ENCODE data around the gene USP7.
"Not testable (repeated sequence)": the region's sequence is repeated elsewhere in the genome, so short reads cannot be mapped to it uniquely, and the experiment has no call there.

The USP7 gene

DNA sequence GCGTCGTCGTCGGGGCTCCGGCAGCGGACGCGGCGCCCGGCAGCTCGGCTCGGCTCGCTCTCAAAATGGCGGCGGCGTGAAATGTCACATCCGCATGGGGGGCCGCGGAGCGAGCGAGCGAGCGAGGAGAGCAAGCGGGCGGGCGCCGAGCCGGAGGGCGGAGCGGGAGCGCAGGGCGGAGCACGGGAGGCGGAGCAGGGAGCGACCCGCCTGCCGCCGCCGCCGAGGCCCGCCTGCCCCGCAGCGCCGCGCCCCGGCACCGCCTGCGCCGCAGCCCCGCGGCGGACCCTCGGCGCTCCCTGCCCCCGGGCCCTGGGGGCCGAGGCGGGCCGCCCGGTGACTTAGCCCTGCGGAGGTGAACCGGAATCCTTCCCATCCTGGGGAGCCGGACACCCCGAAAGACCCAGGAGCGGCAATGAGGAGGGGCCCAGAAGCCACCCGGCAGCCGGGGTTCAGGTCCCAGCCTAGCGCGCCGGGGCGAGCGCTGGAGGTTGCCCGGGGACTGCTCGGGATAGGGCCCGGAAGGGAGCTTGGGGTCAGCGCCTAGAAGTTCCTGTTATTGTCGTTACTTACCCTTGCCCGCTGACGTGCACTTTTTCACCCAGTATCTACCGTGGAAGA, at the start of gene USP7:
Gene USP7 (minus strand): TSS at position 86 of the 621 bp plus-strand sequence. CDS start 621 bp downstream, outside the sequence.
- DNase-seq (ENCODE audit: low spot score) = peak; percentile 93

DNA sequence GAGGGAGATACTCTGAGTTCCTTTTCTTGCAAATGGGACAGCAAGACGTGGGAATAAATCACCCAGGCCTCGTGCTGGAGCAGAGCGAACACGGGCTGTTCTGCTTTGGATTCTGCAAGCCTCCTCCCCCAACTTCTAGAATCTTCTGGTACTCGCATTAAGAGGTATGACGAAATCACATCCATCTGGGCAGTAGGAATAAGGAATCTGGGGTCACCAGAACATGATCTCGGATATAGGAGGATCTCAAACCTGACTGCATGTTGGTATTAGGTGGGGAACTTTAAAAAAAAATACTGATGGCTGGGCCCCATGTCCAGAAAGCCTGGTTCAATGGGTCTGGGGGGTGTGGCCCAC, 49.8 kb upstream of the USP7 start:
- no peak for DNase-seq (ENCODE audit: low spot score)

DNA sequence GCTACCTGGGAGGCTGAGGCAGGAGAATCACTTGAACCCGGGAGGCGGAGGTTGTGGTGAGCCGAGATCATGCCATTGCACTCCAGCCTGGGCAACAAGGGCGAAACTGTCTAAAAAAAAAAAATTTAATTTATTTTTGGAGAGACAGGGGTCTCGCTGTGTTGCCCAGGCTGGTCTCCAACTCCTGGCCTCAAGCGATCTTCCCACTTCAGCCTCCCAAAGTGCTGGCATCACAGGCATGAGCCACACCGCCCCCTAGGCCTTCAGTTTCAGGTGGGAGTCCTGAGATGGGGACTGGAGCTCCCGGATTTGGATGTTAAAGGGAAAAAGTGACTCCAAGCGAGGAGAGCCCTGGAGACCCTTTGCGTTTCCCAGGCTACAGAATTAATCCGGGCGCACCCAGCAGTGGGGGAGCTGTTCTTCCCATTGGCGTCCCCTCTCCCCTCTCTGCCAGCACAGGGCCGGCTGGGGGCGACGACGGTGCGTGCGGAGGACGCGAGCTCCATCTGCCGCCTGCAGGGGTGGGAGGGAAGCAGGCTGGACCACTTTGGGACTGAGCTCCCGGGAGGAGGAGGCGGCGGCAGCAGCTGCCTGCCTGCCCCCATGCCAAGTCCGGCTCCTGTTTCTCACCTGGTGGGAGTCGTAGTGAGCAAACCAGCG, 49.3 kb upstream of the USP7 start:
- no peak for DNase-seq (ENCODE audit: low spot score)

DNA sequence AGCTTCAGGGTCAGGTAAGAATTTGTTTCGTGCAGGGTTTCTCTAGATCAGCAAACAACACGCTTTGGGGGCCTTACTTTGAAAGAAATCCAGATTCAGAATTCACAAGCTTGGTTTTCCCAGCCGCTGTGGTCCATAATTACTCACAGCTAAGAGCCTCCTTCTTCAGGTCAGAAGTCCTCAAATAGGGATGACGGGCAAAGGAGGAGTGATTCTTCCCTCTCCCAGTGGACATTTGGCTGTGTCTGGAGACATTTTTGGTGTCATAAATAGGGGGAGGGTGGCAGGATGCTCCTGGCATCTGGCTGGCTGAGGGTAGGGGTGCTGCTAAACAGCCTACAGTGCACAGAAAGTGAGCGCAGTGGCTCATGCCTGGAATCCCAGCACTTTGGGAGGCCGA, 48.6 kb upstream of the USP7 start:
- no peak for DNase-seq (ENCODE audit: low spot score)

DNA sequence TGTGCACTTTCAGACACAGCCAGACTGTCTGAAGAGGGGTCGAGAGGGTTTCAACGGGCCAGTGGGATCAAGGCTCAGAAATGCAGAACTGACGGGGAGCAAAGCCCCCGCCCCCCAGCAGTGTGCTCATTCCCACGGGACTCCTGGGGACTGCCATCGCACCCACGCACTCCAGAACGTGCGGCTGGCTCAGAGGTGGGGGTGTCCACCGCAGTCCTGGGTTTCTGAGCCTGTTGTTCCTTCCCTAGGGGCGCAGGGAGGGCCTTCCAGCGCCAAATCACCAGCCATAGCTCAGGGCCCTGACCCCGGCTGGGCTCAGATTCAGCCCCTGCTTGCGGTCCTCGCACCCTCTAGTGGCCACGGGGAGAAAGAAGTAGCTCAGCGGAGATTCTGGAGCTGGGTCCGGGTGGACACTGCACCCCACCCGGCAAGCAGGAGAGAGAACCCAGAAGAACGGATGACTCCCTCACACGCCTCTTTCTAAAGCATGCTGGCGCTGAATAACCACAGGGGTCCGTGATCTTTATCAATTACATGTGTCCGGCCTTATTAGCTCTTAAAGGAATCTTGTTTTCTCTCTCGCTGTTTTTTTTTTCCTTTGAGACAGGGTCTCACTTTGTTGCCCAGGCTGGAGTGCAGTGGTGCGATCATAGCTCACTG, 45.0 kb upstream of the USP7 start:
- DNase-seq (ENCODE audit: low spot score) = peak; percentile 86

DNA sequence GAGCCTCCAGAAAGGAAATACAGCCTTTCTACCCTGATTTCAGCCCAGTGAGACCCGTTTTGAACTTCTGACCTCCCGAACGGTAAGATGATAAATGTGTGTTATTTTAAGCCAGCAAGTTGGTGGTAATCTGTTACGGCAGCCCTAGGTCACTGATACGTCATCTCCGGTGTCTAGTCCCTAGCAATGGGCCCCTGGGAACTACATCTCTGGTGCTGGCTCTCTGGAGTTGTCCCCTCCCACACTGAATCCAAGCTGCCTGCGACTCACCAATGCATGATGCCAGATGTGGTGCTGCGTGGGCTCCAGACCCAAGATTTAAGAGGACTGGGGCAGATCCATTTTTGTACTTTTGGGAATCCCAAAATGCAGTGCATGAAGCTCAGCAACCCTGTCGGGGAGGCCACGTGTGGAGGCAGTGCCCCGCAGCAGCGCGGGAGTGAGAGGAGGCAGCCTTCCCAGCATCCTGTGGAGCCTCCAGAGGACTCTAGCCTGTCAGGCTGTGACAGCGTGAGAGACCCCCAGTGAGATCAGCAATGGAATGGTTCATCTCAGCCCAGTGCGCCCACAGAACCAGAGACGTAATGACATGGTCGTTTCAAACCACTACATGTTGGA, 43.6 kb upstream of the USP7 start:
- no peak for DNase-seq (ENCODE audit: low spot score)

DNA sequence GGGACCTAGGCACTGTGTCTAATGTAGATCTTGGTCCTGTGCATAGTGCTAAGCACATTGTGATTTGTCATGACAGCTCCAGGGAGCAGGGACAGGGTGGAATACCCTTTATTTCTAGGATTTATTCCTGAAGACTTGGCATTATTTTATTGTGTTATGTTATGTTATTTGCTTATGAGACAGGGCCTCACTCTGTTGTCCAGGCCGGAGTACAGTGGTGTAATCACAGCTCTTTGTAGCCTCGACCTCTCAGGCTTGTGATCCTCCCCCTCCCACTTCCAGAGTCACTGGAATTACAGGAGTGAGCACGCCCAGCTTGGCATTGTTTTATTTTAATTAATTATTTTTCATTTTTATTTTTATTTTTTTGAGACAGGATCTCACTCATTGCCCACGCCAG, 40.5 kb upstream of the USP7 start:
- DNase-seq (ENCODE audit: low spot score) = no peak

DNA sequence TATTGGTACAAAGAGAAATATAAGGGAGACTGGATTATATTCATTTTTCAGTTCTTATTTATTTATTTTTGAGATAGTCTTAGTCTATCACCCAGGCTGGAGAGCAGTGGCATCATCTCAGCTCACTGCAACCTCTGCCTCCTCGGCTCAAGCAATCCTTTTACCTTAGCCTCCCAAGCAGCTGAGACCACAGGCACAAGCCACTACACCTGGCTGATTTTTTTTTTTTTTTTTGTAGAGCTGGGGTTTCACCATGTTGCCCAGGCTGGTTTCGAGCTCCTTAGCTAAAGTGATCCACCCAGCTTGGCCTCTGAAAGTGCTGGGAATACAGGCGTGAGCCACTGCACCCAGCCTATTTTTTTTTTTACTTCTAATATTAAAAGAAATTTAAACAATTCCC, 40.1 kb upstream of the USP7 start:
- no peak for DNase-seq (ENCODE audit: low spot score)

DNA sequence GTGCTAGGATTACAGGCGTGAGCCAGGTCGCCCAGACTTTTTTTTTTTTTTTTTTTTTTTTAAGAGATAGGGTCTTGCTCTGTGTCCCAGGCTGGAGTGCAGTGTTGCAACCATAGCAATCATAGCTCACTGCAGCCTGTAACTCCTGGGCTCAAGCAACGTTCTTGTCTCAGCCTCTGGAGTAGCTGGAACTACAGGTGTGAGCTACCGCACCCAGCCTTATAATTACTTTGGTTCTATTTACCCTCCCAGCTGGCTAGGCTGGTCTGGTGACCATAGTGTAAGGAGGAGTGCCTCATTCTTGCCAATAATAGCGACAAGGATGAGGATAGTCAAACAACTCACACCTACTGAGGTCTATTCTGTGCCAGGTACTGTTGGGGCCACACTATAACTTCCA, 39.6 kb upstream of the USP7 start:
- DNase-seq (ENCODE audit: low spot score) = no peak

DNA sequence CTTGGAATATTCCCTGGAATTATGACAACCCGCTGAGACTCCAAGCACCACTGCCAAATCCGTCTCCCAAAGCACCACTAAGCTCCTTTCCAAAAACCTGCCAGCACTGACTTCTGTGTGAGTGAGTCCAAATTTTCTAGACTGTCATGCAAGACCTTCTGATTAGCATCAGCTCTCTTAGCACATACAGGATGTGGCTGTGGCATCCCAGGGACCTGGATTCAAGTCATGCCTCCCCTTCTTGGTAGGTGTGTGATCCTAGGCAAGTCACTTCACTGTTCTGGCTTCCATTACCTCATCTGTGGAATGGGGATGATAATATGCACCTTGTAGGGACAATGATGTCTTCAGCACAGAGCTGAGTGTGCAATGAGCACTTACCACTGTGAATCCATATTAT, 38.3 kb upstream of the USP7 start:
- DNase-seq (ENCODE audit: low spot score) = no peak

DNA sequence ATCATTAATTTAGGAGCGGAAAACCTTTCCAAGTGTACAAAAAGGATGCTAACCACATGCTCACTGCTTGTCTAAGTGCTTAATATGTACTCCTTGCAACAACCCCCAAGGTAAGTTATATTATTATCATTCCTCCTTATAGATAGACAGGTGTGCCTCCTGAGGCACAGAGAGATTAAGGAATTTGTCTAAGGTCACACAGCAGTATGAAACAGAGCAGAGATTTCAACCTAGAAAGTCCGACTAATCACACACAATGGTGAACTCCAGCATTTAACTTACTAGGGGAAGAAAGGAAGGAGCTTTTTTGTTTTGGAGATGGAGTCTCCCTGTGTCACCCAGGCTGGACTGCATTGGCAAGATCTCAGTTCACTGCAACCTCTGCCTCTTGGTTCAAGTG, 37.0 kb upstream of the USP7 start:
- no peak for DNase-seq (ENCODE audit: low spot score)

DNA sequence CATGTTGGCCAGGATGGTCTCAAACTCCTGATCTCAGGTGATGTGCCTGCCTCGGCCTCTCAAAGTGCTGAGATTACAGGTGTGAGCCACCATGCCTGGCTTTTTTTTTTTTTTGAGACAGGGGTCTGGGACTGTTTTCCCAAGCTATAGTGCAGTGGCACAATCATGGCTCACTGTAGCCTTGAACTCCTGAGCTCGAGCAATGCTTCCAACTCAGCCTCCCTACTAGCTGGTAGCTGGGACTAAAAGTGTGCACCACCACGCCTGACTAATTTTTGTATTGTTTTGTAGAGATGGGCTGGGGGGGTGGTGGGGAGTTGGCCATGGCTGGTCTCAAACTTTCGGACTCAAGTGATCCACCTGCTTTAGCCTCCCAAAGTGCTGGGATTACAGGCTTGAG, 36.1 kb upstream of the USP7 start:
- no peak for DNase-seq (ENCODE audit: low spot score)

DNA sequence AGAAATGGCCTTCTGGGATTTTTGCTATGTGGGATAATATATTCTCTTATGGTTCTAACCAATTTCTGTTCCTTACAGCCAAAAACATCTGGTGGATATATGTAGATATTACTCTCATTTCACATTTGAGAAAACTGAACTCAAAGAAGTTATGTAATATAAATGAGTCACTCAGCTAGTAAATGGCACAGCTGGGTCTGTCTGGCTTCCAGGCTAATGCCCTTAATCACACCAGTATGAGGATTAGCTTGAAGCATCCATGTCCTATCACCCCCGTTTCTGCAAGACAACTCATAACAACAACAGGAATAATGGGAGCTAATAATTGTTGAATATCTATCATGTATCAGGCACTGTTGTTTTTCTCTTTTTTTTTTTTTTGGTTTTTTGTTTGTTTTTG, 34.4 kb upstream of the USP7 start:
- no peak for DNase-seq (ENCODE audit: low spot score)

DNA sequence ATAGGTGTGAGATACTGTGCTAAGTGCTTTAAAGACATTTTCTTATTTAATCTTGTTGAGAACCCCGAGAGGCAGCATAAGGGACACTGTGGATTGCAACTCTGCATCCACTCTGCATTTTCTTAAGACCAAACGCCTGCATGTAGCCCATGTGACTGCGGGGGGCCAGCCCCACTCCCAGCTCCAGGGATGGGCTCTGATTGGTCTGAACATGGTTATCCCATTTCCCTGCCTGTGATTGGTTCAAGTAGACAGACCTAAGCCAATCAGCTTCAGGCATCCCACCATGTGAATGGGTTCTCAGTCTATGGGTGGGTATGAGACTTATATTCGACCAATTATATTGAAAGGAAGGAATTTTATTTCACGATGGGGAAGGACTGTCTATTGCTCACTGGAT, 33.2 kb upstream of the USP7 start:
- no peak for DNase-seq (ENCODE audit: low spot score)

DNA sequence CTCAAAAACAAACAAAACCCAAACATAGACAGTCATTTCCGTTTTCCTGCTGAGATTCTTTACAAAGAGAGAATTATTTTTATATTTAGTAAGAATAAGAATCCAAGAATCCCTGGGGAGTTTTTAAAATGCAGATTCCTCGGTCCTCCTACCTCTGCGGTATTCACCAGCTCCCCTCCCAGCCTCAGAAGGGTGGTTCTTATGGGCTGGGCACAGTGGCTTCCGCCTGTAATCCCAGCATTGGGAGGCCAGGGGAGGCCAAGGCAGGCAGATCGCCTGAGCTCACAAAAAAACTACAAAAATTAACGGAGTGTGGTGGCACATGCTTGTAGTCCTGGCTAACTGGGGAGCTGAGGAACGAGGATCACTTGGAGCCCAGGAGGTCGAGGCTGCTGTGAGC, 26.7 kb upstream of the USP7 start:
- no peak for DNase-seq (ENCODE audit: low spot score)

DNA sequence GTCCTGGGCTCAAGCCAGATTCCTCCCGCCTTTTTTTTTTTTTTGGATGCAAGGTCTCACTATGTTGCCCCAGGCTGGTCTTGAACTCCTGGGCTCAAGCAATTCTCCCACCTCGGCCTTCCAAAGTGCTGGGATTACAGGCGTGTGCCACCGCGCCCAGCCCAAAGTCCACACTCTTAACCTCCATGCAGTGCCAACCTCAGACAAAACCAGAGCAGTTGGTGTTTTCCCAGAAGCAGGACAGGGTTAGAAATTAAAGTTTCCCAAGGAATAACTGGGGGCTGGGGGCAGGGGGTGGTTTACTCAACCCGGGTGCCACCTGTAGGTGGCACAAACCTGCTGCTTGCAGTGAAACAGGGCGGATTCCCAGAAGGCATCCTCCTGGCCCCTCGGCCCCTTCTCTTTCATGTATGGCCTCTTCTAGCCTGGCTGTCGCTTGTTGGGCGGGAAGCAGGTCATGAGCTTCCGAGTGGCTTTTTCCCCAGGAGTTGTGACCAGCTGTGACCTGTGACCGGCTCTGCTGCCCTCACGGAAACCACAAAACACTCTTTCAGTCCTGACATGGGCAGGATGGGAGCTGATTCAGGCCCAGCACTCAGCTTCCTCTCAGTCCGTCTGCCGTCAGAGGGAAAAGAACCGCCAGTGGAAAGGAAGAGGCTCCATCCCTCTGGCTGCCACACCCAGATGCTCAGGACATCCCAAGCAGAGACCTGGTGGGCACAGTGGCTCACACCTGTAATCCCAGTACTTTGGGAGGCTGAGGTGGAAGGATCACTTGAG, 25.6 kb upstream of the USP7 start:
- DNase-seq (ENCODE audit: low spot score) = no peak

DNA sequence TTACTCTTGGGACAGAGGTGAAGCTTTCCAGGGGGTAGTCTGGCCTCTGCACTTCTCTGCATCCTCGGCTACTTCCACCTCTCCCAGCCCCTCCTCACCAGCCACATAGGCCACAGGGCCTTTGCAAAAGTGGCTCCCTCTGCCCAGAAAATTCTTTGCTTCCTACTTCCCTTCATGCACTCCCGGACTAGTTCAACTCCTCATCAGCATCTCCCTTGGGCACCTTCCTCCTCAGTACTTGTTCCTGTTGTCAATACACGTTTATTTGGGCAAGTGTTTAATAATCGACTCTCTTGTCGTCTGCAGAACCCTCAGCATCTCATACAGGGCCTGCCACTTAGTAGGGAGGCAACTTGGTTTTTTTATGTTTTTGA, 23.1 kb upstream of the USP7 start:
- no peak for DNase-seq (ENCODE audit: low spot score)

DNA sequence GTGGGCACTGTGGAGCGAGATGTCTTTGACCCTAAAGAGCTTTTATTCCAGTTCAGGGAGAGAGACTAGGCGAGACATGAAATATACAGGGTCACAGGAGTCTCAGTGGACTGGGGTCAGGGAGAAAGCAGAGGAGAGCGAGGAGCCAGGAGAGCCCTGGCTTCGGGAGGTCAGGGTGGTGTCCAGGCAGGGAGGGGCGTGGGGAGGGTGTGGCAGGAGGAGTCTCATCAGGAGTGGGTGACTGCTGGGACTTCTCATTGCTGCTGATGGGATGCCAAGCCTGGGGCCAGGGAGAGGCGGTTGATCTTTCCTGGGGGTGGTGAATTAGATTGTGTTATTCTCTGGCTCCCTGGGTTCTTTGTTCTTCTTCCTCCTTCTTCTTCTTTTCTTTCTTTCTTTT, 22.4 kb upstream of the USP7 start:
- no peak for DNase-seq (ENCODE audit: low spot score)

DNA sequence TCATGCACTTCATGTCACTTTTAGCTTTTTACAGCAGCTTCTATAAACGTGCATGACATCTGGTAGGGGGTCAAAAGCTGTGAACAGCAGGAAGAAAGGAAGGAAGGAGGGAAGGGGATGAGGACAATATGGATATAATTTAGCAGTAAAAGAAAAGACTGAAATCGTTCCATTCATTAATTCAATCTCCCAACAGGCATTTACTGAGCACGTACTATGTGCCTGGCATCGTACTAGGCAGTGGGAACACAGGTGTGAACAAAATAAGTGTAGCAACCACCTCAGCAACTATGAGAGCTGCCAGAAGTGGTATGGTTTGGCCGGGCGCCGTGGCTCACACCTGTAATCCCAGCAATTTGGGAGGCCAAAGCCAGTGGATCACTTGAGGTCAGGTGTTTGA, 19.1 kb upstream of the USP7 start:
- no peak for DNase-seq (ENCODE audit: low spot score)

DNA sequence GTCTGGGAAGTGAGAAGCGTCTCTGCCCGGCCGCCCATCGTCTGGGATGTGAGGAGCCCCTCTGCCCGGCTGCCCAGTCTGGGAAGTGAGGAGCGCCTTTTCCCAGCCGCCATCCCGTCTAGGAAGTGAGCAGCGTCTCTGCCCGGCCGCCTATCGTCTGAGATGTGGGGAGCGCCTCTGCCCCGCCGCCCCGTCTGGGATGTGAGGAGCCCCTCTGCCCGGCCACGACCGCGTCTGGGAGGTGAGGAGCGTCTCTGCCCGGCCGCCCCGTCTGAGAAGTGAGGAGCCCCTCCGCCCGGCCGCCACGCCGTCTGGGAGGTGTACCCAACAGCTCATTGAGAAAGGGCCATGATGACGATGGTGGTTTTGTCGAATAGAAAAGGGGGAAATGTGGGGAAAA, 18.2 kb upstream of the USP7 start:
- not testable (repeated sequence) for DNase-seq (ENCODE audit: low spot score)

DNA sequence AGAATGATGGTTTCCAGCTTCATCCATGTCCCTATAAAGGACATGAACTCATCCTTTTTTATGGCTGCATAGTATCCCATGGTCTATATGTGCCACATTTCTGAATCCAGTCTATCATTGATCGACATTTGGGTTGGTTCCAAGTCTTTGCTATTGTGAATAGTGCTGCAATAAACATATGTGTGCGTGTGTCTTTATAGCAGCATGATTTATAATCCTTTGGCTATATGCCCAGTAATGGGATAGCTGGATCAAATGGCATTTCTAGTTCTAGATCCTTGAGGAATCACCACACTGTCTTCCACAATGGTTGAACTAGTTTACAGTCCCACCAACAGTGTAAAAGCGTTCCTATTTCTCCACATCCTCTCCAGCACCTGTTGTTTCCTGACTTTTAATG, 12.5 kb upstream of the USP7 start:
- DNase-seq (ENCODE audit: low spot score) = not testable (repeated sequence)

DNA sequence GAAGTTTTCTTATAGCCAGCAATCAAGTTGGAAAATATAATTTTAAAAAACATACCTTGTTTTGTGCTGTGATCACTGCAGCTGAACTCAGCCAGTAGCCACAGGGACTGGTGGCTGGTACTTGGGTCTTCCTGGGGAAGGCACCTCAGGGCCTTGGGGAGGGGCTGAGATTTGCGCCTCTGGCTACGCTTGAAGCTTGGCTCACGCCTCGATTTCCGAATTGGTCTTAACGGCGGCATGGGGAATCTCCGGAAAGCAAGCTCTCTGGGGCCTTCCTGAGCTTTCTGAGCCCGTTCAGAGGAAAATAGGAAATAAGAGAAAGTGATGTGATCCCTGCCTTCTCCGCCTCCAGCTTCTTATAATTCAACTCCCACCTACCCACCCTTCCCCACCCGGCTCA, 11.3 kb upstream of the USP7 start:
- DNase-seq (ENCODE audit: low spot score) = no peak
